OCI-LY1 (cell line): ENCODE data around the gene TOR1AIP1.
A peak's percentile ranks its signal among the peaks of the same experiment; 100 is the strongest.

ENCODE experiments used
- H2AFZ ChIP-seq: fragments of 200-600 bp; sonication (generic), shearing (Covaris generic); 2 replicates; pipeline ENCODE4 v1.6.0; 2014; ENCODE audit warnings: antibody characterized with exemption, mild to moderate bottlenecking, low read length
- H3F3A ChIP-seq: fragments of 200-600 bp; sonication (generic), shearing (Covaris generic); 2 replicates; pipeline ENCODE4 v1.6.0; 2014; ENCODE audit warnings: mild to moderate bottlenecking, antibody characterized with exemption, low read length, moderate library complexity; ENCODE audit not compliant: insufficient read depth
- H3K27ac ChIP-seq: fragments of 200-600 bp; sonication (generic); 2 replicates; pipeline ENCODE4 v1.5.1; 2014; ENCODE audit warnings: low read length, mixed run types, mild to moderate bottlenecking, low read depth; ENCODE audit not compliant: poor library complexity, severe bottlenecking
- H3K27me3 ChIP-seq: fragments of 200-600 bp; sonication (generic); 2 replicates; pipeline ENCODE4 v1.6.0; 2014; ENCODE audit warnings: antibody characterized with exemption, mild to moderate bottlenecking, low read length, moderate library complexity; ENCODE audit not compliant: insufficient read depth
- H3K36me3 ChIP-seq: fragments of 200-600 bp; sonication (generic); 2 replicates; pipeline ENCODE4 v1.6.1; 2014; ENCODE audit warnings: mild to moderate bottlenecking, antibody characterized with exemption, low read length, moderate library complexity, mixed read lengths; ENCODE audit not compliant: insufficient read depth
- H3K4me1 ChIP-seq: fragments of 200-600 bp; sonication (generic); 2 replicates; pipeline ENCODE4 v1.5.1; 2014; ENCODE audit warnings: mild to moderate bottlenecking, low read length, moderate library complexity; ENCODE audit not compliant: insufficient read depth, severe bottlenecking
- H3K4me2 ChIP-seq: fragments of 200-600 bp; sonication (generic), shearing (Covaris generic); 2 replicates; pipeline ENCODE4 v1.6.1; 2014; ENCODE audit warnings: low read length
- H3K4me3 ChIP-seq: fragments of 200-600 bp; sonication (generic); 2 replicates; pipeline ENCODE4 v1.5.1; 2014; ENCODE audit warnings: low read length, low read depth, mild to moderate bottlenecking, mixed read lengths; ENCODE audit not compliant: poor library complexity, severe bottlenecking
- H3K79me2 ChIP-seq: fragments of 200-600 bp; shearing (Covaris generic); 2 replicates; pipeline ENCODE4 v1.6.1; 2016; ENCODE audit warnings: mixed run types, low read length, mixed read lengths; ENCODE audit not compliant: insufficient read depth
- H3K9ac ChIP-seq: fragments of 200-600 bp; sonication (generic), shearing (Covaris generic); 2 replicates; pipeline ENCODE4 v1.6.1; 2014; ENCODE audit warnings: mild to moderate bottlenecking, low read length, mixed read lengths
- H3K9me2 ChIP-seq: fragments of 200-600 bp; sonication (generic), shearing (Covaris generic); 2 replicates; pipeline ENCODE4 v1.6.1; 2014; ENCODE audit warnings: low read depth, mild to moderate bottlenecking, low read length, mixed read lengths
- H3K9me3 ChIP-seq: fragments of 200-600 bp; shearing (Covaris generic); 2 replicates; pipeline ENCODE4 v1.6.1; 2014; ENCODE audit warnings: low read length, mixed read lengths
- H4K20me1 ChIP-seq: fragments of 200-600 bp; sonication (generic), shearing (Covaris generic); 2 replicates; pipeline ENCODE4 v1.6.0; 2016; ENCODE audit warnings: mild to moderate bottlenecking, low read length; ENCODE audit not compliant: insufficient read depth
- EZH2 ChIP-seq: fragments of 200-600 bp; sonication (generic), shearing (Covaris generic); IDR thresholded peaks from 2 replicates; pipeline ENCODE4 v1.8.0; 2017; ENCODE audit warnings: borderline replicate concordance, mixed run types, mild to moderate bottlenecking, antibody characterized with exemption, low read length, moderate library complexity, mixed read lengths
- TF ChIP-seq, protein P1 (sequence below): fragments of 200-600 bp; sonication (generic), shearing (Covaris generic); IDR thresholded peaks from 2 replicates; pipeline ENCODE4 v1.5.1; 2017; ENCODE audit warnings: mild to moderate bottlenecking, antibody characterized with exemption, low read length, moderate library complexity, mixed read lengths

TOR1AIP1 gene

DNA sequence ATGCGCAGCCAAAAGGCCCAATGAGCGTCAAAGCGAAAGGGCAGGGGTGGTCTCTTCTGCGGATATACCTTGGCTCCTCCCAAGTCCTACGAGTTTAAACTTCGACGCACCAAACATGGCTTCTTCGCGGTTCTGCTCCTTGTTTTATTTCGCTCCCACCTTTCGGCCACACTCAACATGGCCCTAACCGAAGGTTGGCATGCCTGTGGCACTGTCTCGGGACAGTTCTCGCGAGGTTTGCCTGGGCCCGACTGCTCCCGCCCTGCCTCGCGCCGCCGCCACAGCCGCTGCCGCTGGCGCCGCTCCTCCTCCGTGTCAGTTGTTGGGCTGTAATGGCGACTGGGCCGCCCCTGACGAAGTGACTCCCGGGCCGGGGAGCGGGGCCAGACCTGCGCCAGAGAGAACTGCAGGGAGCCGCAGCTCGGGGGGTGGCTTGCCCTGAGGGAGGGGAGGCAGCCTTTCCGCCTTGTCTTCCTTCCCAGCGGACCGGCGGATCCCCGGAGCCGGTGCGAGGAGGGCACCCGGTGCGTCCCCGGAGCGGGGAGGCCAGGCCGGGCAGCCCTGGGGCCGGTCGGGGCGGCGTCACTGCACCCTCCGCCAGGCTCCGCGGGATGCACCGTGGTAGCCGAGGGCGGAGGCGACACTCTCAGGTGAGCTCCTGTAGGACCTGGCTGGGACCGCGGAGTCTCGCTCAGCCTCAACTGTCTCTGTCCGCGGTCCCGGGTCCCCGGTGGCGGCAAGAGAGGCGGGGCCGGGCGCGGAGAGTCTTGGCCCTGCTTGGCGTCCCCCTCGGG lies 72.6 kb downstream of the TOR1AIP1 start, which contains the start of gene CEP350:
TSS of gene CEP350 (plus strand) at position 318 of the 794 bp plus-strand sequence. CDS start 31,372 bp downstream, outside the sequence.
- Histone ChIP-seq H2AFZ (peak within 1 kb of the TSS; percentile 30), H3K36me3 (no peaks in the 10 kb centered on the region), H3K27ac (peak within 1 kb of the TSS; percentile 82), H3K9me3 (no peaks in the 10 kb centered on the region), H4K20me1 (no peaks in the 10 kb centered on the region), H3K79me2 (peaks cover 50% of the 10 kb centered on the region), H3K4me2 (peak within 1 kb of the TSS; percentile 94), H3K4me3 (peak within 1 kb of the TSS; percentile 84), H3F3A (no peaks in the 10 kb centered on the region), H3K4me1 (peaks cover 47% of the 10 kb centered on the region), H3K9me2 (no peaks in the 10 kb centered on the region), H3K27me3 (no peaks in the 10 kb centered on the region), H3K9ac (peak within 1 kb of the TSS; percentile 89)
- TF ChIP-seq EZH2: no peak

DNA sequence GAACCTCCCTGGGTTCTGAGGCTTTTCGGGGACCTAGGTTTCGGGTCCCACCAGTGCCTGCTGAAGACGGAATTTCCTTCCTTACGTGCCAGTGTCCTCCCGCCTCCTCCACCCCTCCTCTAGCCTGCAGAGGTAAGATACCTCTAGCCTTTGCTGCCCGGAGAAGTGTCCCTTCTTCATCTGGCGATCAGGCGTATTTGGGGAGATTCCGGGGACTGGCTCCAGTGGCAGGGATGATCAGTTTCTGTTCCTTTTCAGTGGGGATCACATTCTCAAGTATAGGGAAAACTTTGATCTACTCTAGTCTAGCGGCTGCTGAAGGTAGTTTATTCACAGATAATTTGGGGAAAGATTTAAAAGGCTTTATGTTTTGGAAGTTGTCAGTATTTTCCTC lies 73.2 kb downstream of the TOR1AIP1 start:
- peak overlapping the region; percentile 94 for H3K4me2 ChIP-seq
- peak overlapping the region; percentile 84 for H3K4me3 ChIP-seq
- peaks cover 47% of the 10 kb centered on the region for H3K4me1 ChIP-seq
- no peak for TF ChIP-seq EZH2
- TF ChIP-seq, protein P1, sequence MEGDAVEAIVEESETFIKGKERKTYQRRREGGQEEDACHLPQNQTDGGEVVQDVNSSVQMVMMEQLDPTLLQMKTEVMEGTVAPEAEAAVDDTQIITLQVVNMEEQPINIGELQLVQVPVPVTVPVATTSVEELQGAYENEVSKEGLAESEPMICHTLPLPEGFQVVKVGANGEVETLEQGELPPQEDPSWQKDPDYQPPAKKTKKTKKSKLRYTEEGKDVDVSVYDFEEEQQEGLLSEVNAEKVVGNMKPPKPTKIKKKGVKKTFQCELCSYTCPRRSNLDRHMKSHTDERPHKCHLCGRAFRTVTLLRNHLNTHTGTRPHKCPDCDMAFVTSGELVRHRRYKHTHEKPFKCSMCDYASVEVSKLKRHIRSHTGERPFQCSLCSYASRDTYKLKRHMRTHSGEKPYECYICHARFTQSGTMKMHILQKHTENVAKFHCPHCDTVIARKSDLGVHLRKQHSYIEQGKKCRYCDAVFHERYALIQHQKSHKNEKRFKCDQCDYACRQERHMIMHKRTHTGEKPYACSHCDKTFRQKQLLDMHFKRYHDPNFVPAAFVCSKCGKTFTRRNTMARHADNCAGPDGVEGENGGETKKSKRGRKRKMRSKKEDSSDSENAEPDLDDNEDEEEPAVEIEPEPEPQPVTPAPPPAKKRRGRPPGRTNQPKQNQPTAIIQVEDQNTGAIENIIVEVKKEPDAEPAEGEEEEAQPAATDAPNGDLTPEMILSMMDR: no peak
- peak overlapping the region; percentile 58 for H3K27ac ChIP-seq
- H3K9me3 ChIP-seq: no peaks in the 10 kb centered on the region
- peaks cover 53% of the 10 kb centered on the region for H3K79me2 ChIP-seq
- H2AFZ ChIP-seq: no peak overlapping the region
- H4K20me1 ChIP-seq: no peaks in the 10 kb centered on the region
- peak overlapping the region; percentile 89 for H3K9ac ChIP-seq
- no peaks in the 10 kb centered on the region for H3F3A ChIP-seq
- no peaks in the 10 kb centered on the region for H3K36me3 ChIP-seq
- H3K27me3 ChIP-seq: no peaks in the 10 kb centered on the region
- no peaks in the 10 kb centered on the region for H3K9me2 ChIP-seq

DNA sequence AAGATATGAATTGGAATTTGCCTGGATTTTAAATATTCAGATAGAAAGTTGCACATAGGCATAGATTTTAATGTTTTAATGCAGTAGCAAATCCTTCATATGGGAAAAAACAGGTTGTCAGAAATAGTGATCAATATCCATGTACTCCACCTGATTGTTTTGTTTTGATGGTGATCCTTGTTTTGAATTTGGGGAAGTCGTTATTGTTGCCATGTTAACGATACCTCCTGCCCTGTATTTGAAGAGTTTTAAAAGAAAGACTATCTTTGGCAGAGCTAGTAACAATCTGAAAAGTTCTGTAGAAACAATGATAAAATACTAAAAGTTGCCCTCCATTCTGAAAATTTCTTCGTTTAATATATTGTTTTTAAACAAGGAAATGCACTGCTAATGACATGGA lies 73.6 kb downstream of the TOR1AIP1 start:
- no peak overlapping the region for H2AFZ ChIP-seq
- no peak for TF ChIP-seq EZH2
- TF ChIP-seq, protein P1: no peak
- H3K4me2 ChIP-seq: peak overlapping the region; percentile 94
- peak overlapping the region; percentile 89 for H3K9ac ChIP-seq
- H4K20me1 ChIP-seq: no peaks in the 10 kb centered on the region
- H3K27me3 ChIP-seq: no peaks in the 10 kb centered on the region
- H3K9me2 ChIP-seq: no peaks in the 10 kb centered on the region
- H3K4me1 ChIP-seq: peaks cover 47% of the 10 kb centered on the region
- no peak overlapping the region for H3K27ac ChIP-seq
- H3K79me2 ChIP-seq: peaks cover 58% of the 10 kb centered on the region
- H3K36me3 ChIP-seq: no peaks in the 10 kb centered on the region
- no peaks in the 10 kb centered on the region for H3F3A ChIP-seq
- H3K9me3 ChIP-seq: no peaks in the 10 kb centered on the region
- peak overlapping the region; percentile 84 for H3K4me3 ChIP-seq
